Esophagus squamous epithelium (tissue), 4 donors: ENCODE results near the gene COPS9.

Source experiments
- CTCF ChIP-seq, 6 experiments: fragments of 450-650 bp in 4 of 6; fragments of 200-600 bp in 2 of 6; sonication (generic) in 2 of 6; IDR thresholded peaks; one replicate each; pipeline ENCODE4 v1.5.1; 2016 to 2019; ENCODE audit warnings: antibody characterized with exemption in 6 of 6, mild to moderate bottlenecking in 4 of 6, moderate library complexity in 4 of 6
- POLR2A ChIP-seq, 4 donors: fragments of 450-650 bp; IDR thresholded peaks; one replicate each; pipeline ENCODE4 v1.6.1; 2017; ENCODE audit warnings: antibody characterized with exemption in 4 of 4, mild to moderate bottlenecking in 4 of 4, moderate library complexity in 3 of 4

GRCh38 chr2:240166761-240167587, 30.9 kb upstream of the COPS9 start:
- TF ChIP-seq CTCF (IDR thresholded peaks at IDR 0.05) = no peak
- no peak for TF ChIP-seq POLR2A (IDR thresholded peaks at IDR 0.05)
